Heart left ventricle (tissue), 16 donors: Measurements from ENCODE around the gene CDCP2. TPM values are rescaled to one million over a fixed set of nuclear protein-coding genes. Genes with fewer than 3 reads are reported as not detected.

Source experiments
- ATAC-seq, 4 donors: fragments of 200-7000 bp; cut with Tn5 transposase; one replicate each; pipeline ENCODE4 v1.9.1; 2020 to 2022; ENCODE audit warnings: moderate library complexity in 4 of 4, mild to moderate bottlenecking in 3 of 4, moderate number of reproducible peaks in 1 of 4
- DNase-seq, 5 donors: peaks; one replicate each; pipeline ENCODE4 v3.0.0-alpha.2; 2020
- H3K27ac ChIP-seq, 12 donors: fragments of 200-600 bp; sonication (generic) in 4 of 12; one replicate each; pipeline versions ENCODE4 v1.5.0 to v1.8.0; 2016 to 2022; ENCODE audit warnings: mild to moderate bottlenecking in 2 of 12
- H3K27me3 ChIP-seq, 9 donors: fragments of 200-600 bp; sonication (generic) in 2 of 9; one replicate each; pipeline versions ENCODE4 v1.5.1 to v1.8.0; 2016 to 2022; ENCODE audit warnings: mild to moderate bottlenecking in 3 of 9
- H3K36me3 ChIP-seq, 9 donors: fragments of 200-600 bp; sonication (generic) in 2 of 9; one replicate each; pipeline versions ENCODE4 v1.5.0 to v1.8.0; 2018 to 2022; ENCODE audit warnings: mild to moderate bottlenecking in 2 of 9
- H3K4me1 ChIP-seq, 12 donors: fragments of 200-600 bp; sonication (generic) in 4 of 12; one replicate each; pipeline versions ENCODE4 v1.5.0 to v1.8.0; 2016 to 2022; ENCODE audit warnings: mild to moderate bottlenecking in 3 of 12
- H3K4me3 ChIP-seq, 12 donors: fragments of 200-600 bp; sonication (generic) in 4 of 12; one replicate each; pipeline versions ENCODE4 v1.5.0 to v1.8.0; 2017 to 2022; ENCODE audit warnings: mild to moderate bottlenecking in 9 of 12, moderate library complexity in 4 of 12
- H3K9me3 ChIP-seq, 12 donors: fragments of 200-600 bp; sonication (generic) in 4 of 12; one replicate each; pipeline versions ENCODE4 v1.5.0 to v1.8.0; 2016 to 2022; ENCODE audit warnings: mild to moderate bottlenecking in 1 of 12
- CTCF ChIP-seq, 12 donors: fragments of 200-600 bp; sonication (generic) in 4 of 12; IDR thresholded peaks; one replicate each; pipeline versions ENCODE4 v1.5.0 to v1.8.0; 2018 to 2022; ENCODE audit warnings: antibody characterized with exemption in 12 of 12, mild to moderate bottlenecking in 5 of 12
- POLR2A ChIP-seq, 2 donors: fragments of 450-650 bp; IDR thresholded peaks; one replicate each; pipeline ENCODE4 v1.6.1; 2017; ENCODE audit warnings: antibody characterized with exemption in 2 of 2, mild to moderate bottlenecking in 2 of 2, moderate library complexity in 2 of 2
- WGBS, 4 donors: extraction: QIAGEN DNeasy Blood & Tissue Kit in 2 of 4; methylation state at CpG; one replicate each; pipeline versions ENCODE4 v1.1.5 to v1.1.7; 2013 to 2018; 5-methylcytosine and 5-hydroxymethylcytosine counted together
- intact Hi-C, 10 donors: fragments of 100-400 bp; cut with DNase I; formaldehyde crosslinking; loops; one replicate each; pipeline versions ENCODE4 v1.11.1 to v1.14.2; 2022
- long read RNA-seq, 3 donors: library from polyadenylated mRNA; unstranded; transcript quantifications; one replicate each; pipeline ENCODE4 v2.0.0, GENCODE V29; 2020 to 2021
- polyA plus RNA-seq, 2 donors: library from polyadenylated mRNA; stranded (reverse); fragments of 200-250 nt; gene quantifications; one replicate each; pipeline ENCODE4 v1.2.3, GENCODE V29; 2013
- total RNA-seq, 9 donors: library from RNA; depleted of rRNA in 2 of 9; stranded (reverse); fragments of >200 nt in 2 of 9; fragmentation: NEBNext Ultra II Directional in 3 of 9; extraction: Animal tissue kit (Norgen Biotek cat#: 25700) in 3 of 9; gene quantifications; one replicate each; pipeline versions ENCODE4 v1.1.0 to v1.2.4, GENCODE V29; 2016 to 2023
- donor health status: ischemic (EF 13 %, LVEDD 7.1; RV severe dilation, severe dysfunction).
- donor health status: healthy with polysubstance abuse.
- donor health status: DM: no; HTN: yes; CAD: no.
- donor health status: DM: no; HTN: no; CAD: no.
- donor health status: ischemic (EF 25% LVEDD 6.9; RV normal size, moderate dysfunction).
- donor health status: ischemic (EF 25% LVEDD 5.7; RV mildly dilated, moderate dysfunction).
- donor health status: healthy.
- donor health status: DM: yes; HTN: yes; CAD: no.
- donor health status: ischemic (EF 35%, LVEDD 5.7; RV mildly dilated, moderate dysfunction).
- donor health status: nonischemic (EF 11% LVEDD 7.7; RV severe dilation, severe dysfunction).
- donor health status: DM: yes; HTN: yes; CAD: no.
- donor health status: PGD.
- donor health status: ischemic (EF 29% LVEDD 5.4; RV normal size, mild dysfunction).
- donor health status: nonischemic (EF 23%, LVEDD 6.1; RV moderate dilation, normal function).

The CDCP2 gene
- total RNA-seq (under 1 TPM in 1 of 9 donors, not detected in 8; 0.29 TPM), polyA plus RNA-seq (not detected)
- long read RNA-seq, donor 1 = 0 reads
- long read RNA-seq, donor 2 = 0 reads
- long read RNA-seq, donor 3 = 0 reads

- intact Hi-C loops = no loop called here
- no peaks in the 10 kb centered on the region for H3K36me3 ChIP-seq
- 94 to 97% (median 95%) methylated on average over 5 of the region's 5 CpGs for WGBS, 4 donors
Measured at GRCh38 chr1:54152696-54153095, at the start of gene CDCP2. CDCP2 (minus strand) TSS chr1:54153000; CDS start chr1:54152922, 78 bp downstream.

GRCh38 chr1:54200519-54200997, 47.8 kb upstream of the CDCP2 start:
- TF ChIP-seq POLR2A (IDR thresholded peaks at IDR 0.05) = no peak
- TF ChIP-seq CTCF (IDR thresholded peaks at IDR 0.05) = no peak
- 0 to 8% (median 2%) methylated on average over 2 to 15 of the region's 15 CpGs for WGBS, 4 donors
- H3K9me3 ChIP-seq = no peaks in the 10 kb centered on the region
- intact Hi-C loops = loop anchor here in 9 of 10 donors (2.0 to 10.0 kb wide), 7 partner anchors 126 to 294 kb away; partner anchors contain the start of gene SSBP3 (in 5 of the 9)
- DNase-seq = no peak
- H3K36me3 ChIP-seq = peaks cover 0 to 36% (median 25%) of the 10 kb centered on the region in 9 donors
- ATAC-seq = peak in 1 of 4 donors; percentile 5
- peaks cover 0 to 30% (median 19%) of the 10 kb centered on the region in 12 donors for H3K4me1 ChIP-seq
- H3K4me3 ChIP-seq = peak overlapping the region; percentile 62 to 96 (median 84)
- no peaks in the 10 kb centered on the region for H3K27me3 ChIP-seq
- peak overlapping the region; percentile 6 to 91 (median 72) for H3K27ac ChIP-seq

More at GRCh38 chr1:54152696-54153095, at the start of gene CDCP2:
- Histone ChIP-seq H3K27ac (no peak within 1 kb of the TSS), H3K9me3 (no peaks in the 10 kb centered on the region), H3K4me3 (no peak within 1 kb of the TSS), H3K27me3 (no peaks in the 10 kb centered on the region), H3K4me1 (peaks cover 0 to 8% (median 0%) of the 10 kb centered on the region in 12 donors)
- no peak for ATAC-seq
- no peak for DNase-seq
- TF ChIP-seq POLR2A (IDR thresholded peaks at IDR 0.05) (no peak), CTCF (IDR thresholded peaks at IDR 0.05) (no peak)

- Histone ChIP-seq H3K27me3 (no peaks in the 10 kb centered on the region), H3K4me3 (peak within 1 kb of the TSS; percentile 62 to 96 (median 84)), H3K4me1 (peaks cover 0 to 30% (median 19%) of the 10 kb centered on the region in 12 donors), H3K36me3 (peaks cover 0 to 36% (median 25%) of the 10 kb centered on the region in 9 donors), H3K9me3 (no peaks in the 10 kb centered on the region), H3K27ac (peak within 1 kb of the TSS; percentile 6 to 91 (median 72))
- DNase-seq (peak; percentile 92 to 96 (median 94)), ATAC-seq (peak; percentile 98 to 100 (median 99))
- TF ChIP-seq POLR2A (IDR thresholded peaks at IDR 0.05) (peak in 1 of 2 donors; percentile 65), CTCF (IDR thresholded peaks at IDR 0.05) (no peak)
- WGBS, 4 donors = 0 to 1% (median 1%) methylated on average over 42 to 51 of the region's 51 CpGs
- intact Hi-C loops = loop anchor here (2.0 to 10.0 kb wide), 7 partner anchors 125 to 295 kb away; partner anchors contain the start of gene SSBP3 (in 7 of the 10)
Measured at GRCh38 chr1:54199765-54200518, 47.1 kb upstream of the CDCP2 start, which contains the start of the genes CYB5RL and MRPL37. CYB5RL (minus strand) TSS chr1:54200030; CDS start chr1:54195616, 4,414 bp downstream. MRPL37 (plus strand) TSS chr1:54200167; CDS start chr1:54200244, 77 bp downstream.
